WTC11 (cell line): ENCODE measurements around the gene ANGPTL2. TPM values are rescaled to one million over a fixed set of nuclear protein-coding genes. Genes with fewer than 3 reads are reported as not detected.

Source experiments
- ATAC-seq: fragments of 200-7000 bp; cut with Tn5 transposase; 2 replicates; pipeline ENCODE4 v1.10.0; 2021; ENCODE audit warnings: mild to moderate bottlenecking, moderate library complexity
- CTCF ChIA-PET: fragments of 300-600 bp; sonication (Branson Sonifier 250); formaldehyde crosslinking; loops from one replicate; lab custom pipeline; 2021; ENCODE audit warnings: antibody characterized with exemption; lab: Charles Lee
- POLR2A ChIA-PET: fragments of 350-600 bp; sonication (Branson Sonifier 250); formaldehyde crosslinking; loops from one replicate; lab custom pipeline; 2021; ENCODE audit warnings: antibody characterized with exemption; lab: Charles Lee
- DNase-seq: peaks from one replicate; pipeline ENCODE4 v3.0.0; 2021; ENCODE audit warnings: low spot score
- H3K27ac Mint-ChIP-seq: 2 replicates; pipeline ENCODE4 v1.8.0; 2021; ENCODE audit warnings: mixed read lengths
- H3K27me3 Mint-ChIP-seq: 2 replicates; pipeline ENCODE4 v1.8.0; 2021; ENCODE audit warnings: low read depth, mild to moderate bottlenecking, moderate library complexity, mixed read lengths
- H3K36me3 Mint-ChIP-seq: 2 replicates; pipeline ENCODE4 v1.8.0; 2021; ENCODE audit warnings: mixed read lengths
- H3K4me1 Mint-ChIP-seq: 2 replicates; pipeline ENCODE4 v1.8.0; 2022; ENCODE audit warnings: mixed read lengths
- H3K4me3 Mint-ChIP-seq: 2 replicates; pipeline ENCODE4 v1.8.0; 2021; ENCODE audit warnings: mild to moderate bottlenecking, moderate library complexity, mixed read lengths
- H3K9me3 Mint-ChIP-seq: 2 replicates; pipeline ENCODE4 v1.8.0; 2021; ENCODE audit warnings: mixed read lengths
- CTCF ChIP-seq: fragments of 200-600 bp; IDR thresholded peaks from 2 replicates; pipeline ENCODE4 v1.8.0; 2022; ENCODE audit warnings: antibody characterized with exemption
- E2F5 ChIP-seq: sonication (generic); formaldehyde crosslinking; IDR thresholded peaks from 2 replicates; pipeline ENCODE4 v1.8.1; 2022; ENCODE audit warnings: mild to moderate bottlenecking, moderate library complexity, missing genetic modification reagents
- EMX1 ChIP-seq: fragments of 250-450 bp; sonication (Bioruptor Pico); IDR thresholded peaks from 2 replicates; pipeline ENCODE4 v1.8.0; 2021; ENCODE audit warnings: mild to moderate bottlenecking
- GTF2I ChIP-seq: fragments of 250-450 bp; sonication (Bioruptor Pico); conservative IDR thresholded peaks from 2 replicates; pipeline ENCODE4 v1.4.0; 2021; ENCODE audit warnings: mild to moderate bottlenecking
- JUN ChIP-seq: sonication (generic); formaldehyde crosslinking; IDR thresholded peaks from 2 replicates; pipeline ENCODE4 v1.8.0; 2023; ENCODE audit warnings: mild to moderate bottlenecking, missing genetic modification reagents
- KAT7 ChIP-seq: sonication (generic); formaldehyde crosslinking; IDR thresholded peaks from 2 replicates; pipeline ENCODE4 v1.8.1; 2023; ENCODE audit warnings: missing genetic modification reagents, mild to moderate bottlenecking, borderline replicate concordance
- NFE2L1 ChIP-seq: sonication (generic); formaldehyde crosslinking; IDR thresholded peaks from 2 replicates; pipeline ENCODE4 v1.8.1; 2023; ENCODE audit warnings: missing genetic modification reagents
- NR3C1 ChIP-seq: sonication (generic); formaldehyde crosslinking; conservative IDR thresholded peaks from 2 replicates; pipeline ENCODE4 v1.8.1; 2023; ENCODE audit warnings: low read depth, mild to moderate bottlenecking, missing genetic modification reagents
- PRDM15 ChIP-seq: sonication (generic); formaldehyde crosslinking; IDR thresholded peaks from 2 replicates; pipeline ENCODE4 v1.8.0; 2022; ENCODE audit warnings: missing genetic modification reagents
- RELA ChIP-seq: sonication (generic); formaldehyde crosslinking; IDR thresholded peaks from 2 replicates; pipeline ENCODE4 v1.8.1; 2022; ENCODE audit warnings: missing genetic modification reagents, mild to moderate bottlenecking, borderline replicate concordance
- SOX15 ChIP-seq: fragments of 250-450 bp; sonication (Bioruptor Pico); IDR thresholded peaks from 2 replicates; pipeline ENCODE4 v1.9.0; 2021; ENCODE audit warnings: mild to moderate bottlenecking
- TEAD4 ChIP-seq: sonication (generic); formaldehyde crosslinking; IDR thresholded peaks from 2 replicates; pipeline ENCODE4 v1.8.0; 2022; ENCODE audit warnings: mild to moderate bottlenecking, missing genetic modification reagents
- USF2 ChIP-seq: sonication (generic); formaldehyde crosslinking; IDR thresholded peaks from 2 replicates; pipeline ENCODE4 v1.8.1; 2023; ENCODE audit warnings: mild to moderate bottlenecking, missing genetic modification reagents, moderate library complexity
- ZBTB21 ChIP-seq: sonication (generic); formaldehyde crosslinking; IDR thresholded peaks from 2 replicates; pipeline ENCODE4 v1.8.1; 2023; ENCODE audit warnings: mild to moderate bottlenecking, missing genetic modification reagents, borderline replicate concordance
- ZBTB43 ChIP-seq: sonication (generic); formaldehyde crosslinking; IDR thresholded peaks from 2 replicates; pipeline ENCODE4 v1.8.1; 2023; ENCODE audit warnings: mild to moderate bottlenecking, missing genetic modification reagents
- ZNF232 ChIP-seq: sonication (generic); formaldehyde crosslinking; IDR thresholded peaks from 2 replicates; pipeline ENCODE4 v1.8.0; 2022; ENCODE audit warnings: mild to moderate bottlenecking, missing genetic modification reagents
- ZNF263 ChIP-seq: sonication (generic); formaldehyde crosslinking; IDR thresholded peaks from 2 replicates; pipeline ENCODE4 v1.8.1; 2022; ENCODE audit warnings: low read depth, mild to moderate bottlenecking, moderate library complexity, missing genetic modification reagents
- total RNA-seq: library from RNA; stranded (reverse); gene quantifications from 3 replicates; pipeline ENCODE4 v1.2.3, GENCODE V29; 2021
- TF ChIP-seq, protein P1 (sequence below): fragments of 250-450 bp; sonication (Bioruptor Pico); conservative IDR thresholded peaks from 2 replicates; pipeline ENCODE4 v1.9.0; 2021; ENCODE audit warnings: mild to moderate bottlenecking

Gene ANGPTL2
- total RNA-seq, 1 experiment from 2014 or later = 4.5 TPM

GRCh38 chr9:127102788-127103187 lies 19.6 kb downstream of the ANGPTL2 start (continued):
- no peak for TF ChIP-seq CTCF

GRCh38 chr9:127102176-127102575 lies 20.3 kb downstream of the ANGPTL2 start:
- Mint-ChIP-seq H3K9me3 (no peaks in the 10 kb centered on the region), H3K4me3 (no peak overlapping the region), H3K27ac (no peak overlapping the region), H3K27me3 (no peaks in the 10 kb centered on the region), H3K36me3 (no peaks in the 10 kb centered on the region), H3K4me1 (peaks cover 2% of the 10 kb centered on the region)
- no peak for TF ChIP-seq E2F5 (CRISPR knock-in tag)
- TF ChIP-seq TEAD4 (CRISPR knock-in tag) = no peak
- no peak for TF ChIP-seq ZNF232 (CRISPR knock-in tag)
- no peak for TF ChIP-seq USF2
- DNase-seq (no peak), ATAC-seq (no peak)
- ChIA-PET POLR2A (no interaction called here), CTCF (interaction anchor here (0.9 kb wide), 1 partner anchor 161 kb away, joined by 3 read pairs; no protein-coding TSS in a partner anchor)

DNA sequence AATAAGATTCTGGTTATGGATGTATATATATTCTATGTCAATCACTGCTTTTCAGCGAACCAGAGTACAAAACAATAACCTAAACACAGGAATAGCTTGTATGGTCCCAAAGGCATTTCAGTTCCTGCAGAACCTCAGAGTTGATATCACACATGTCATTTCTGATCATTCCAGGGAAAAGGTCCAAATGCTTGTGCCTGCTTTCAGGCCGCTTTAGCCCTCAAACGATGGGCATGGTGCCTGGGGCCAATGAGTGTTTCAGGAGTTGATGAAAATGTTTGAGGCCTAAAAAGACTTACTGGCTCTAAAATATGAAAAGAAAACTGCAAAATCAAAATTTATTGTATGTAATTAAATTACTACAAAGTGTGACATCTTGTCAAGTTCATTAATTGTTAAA lies 22.8 kb downstream of the ANGPTL2 start:
- DNase-seq = no peak
- peaks cover 4% of the 10 kb centered on the region for H3K4me1 Mint-ChIP-seq
- ChIA-PET POLR2A (no interaction called here), CTCF (no interaction called here)
- TF ChIP-seq JUN (CRISPR knock-in tag) = no peak
- TF ChIP-seq SOX15 (CRISPR knock-in tag) = no peak
- TF ChIP-seq ZNF263 (CRISPR knock-in tag) = no peak
- TF ChIP-seq RELA = no peak
- TF ChIP-seq ZBTB21 (CRISPR knock-in tag) = no peak
- no peak for TF ChIP-seq PRDM15 (CRISPR knock-in tag)
- no peak for TF ChIP-seq GTF2I (CRISPR knock-in tag)
- TF ChIP-seq, protein P1, sequence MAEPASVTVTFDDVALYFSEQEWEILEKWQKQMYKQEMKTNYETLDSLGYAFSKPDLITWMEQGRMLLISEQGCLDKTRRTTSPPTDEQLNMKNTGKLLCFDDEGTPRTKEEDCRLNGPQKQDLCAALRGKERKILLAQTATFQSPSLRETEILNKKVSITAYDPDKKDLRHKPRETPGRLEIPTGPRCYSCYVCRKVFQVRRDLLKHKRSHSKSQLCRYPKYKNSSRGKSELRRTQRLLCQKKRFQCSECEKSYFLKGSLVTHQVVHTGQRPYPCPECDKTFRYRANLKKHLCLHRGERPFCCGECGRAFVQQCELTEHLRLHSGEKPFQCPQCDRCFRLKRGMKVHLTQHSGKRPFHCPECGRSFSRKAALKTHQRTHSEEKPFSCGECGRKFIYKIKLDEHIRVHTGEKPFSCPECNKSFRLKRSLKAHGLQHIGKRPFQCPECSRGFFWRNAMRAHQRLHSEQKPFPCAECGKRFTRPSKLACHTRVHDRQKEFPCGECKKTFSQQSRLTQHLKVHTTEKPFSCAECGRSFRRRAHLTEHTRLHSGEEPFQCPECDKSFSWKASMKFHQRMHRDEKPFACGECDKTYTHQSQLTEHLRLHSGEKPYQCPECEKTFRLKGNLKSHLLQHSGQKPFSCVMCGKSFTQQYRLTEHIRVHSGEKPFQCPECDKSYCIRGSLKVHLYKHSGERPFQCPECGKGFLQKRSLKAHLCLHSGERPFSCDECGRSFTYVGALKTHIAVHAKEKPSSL (CRISPR knock-in tag) = no peak
- no peak for TF ChIP-seq KAT7
- no peak for TF ChIP-seq USF2
- no peak for TF ChIP-seq ZBTB43 (CRISPR knock-in tag)
- no peak for TF ChIP-seq CTCF
- TF ChIP-seq NFE2L1 (CRISPR knock-in tag) = no peak
- no peak for TF ChIP-seq NR3C1
- no peak for TF ChIP-seq EMX1
- ATAC-seq = no peak
- H3K27me3 Mint-ChIP-seq = no peaks in the 10 kb centered on the region
- no peak overlapping the region for H3K4me3 Mint-ChIP-seq
- H3K27ac Mint-ChIP-seq = no peak overlapping the region
- H3K9me3 Mint-ChIP-seq = no peaks in the 10 kb centered on the region
- no peaks in the 10 kb centered on the region for H3K36me3 Mint-ChIP-seq
